HG02840 (cell line): ENCODE data around the gene COL11A2.

Source experiments
- ATAC-seq: cut with Tn5 transposase; IDR thresholded peaks from one replicate; pipeline ENCODE4 v1.9.1; 2021; ENCODE audit warnings: mild to moderate bottlenecking, moderate library complexity, moderate number of reproducible peaks; ENCODE audit not compliant: unreplicated experiment, low FRiP score

COL11A2 gene

GRCh38 chr6:33123732-33124524, 68.3 kb downstream of the COL11A2 start:
- no peak for ATAC-seq

GRCh38 chr6:33123181-33123580, 69.1 kb downstream of the COL11A2 start:
- ATAC-seq, result no peak

- no peak for ATAC-seq
These were observed 72.3 kb downstream of the COL11A2 start for GRCh38 chr6:33120001-33120400.

DNA sequence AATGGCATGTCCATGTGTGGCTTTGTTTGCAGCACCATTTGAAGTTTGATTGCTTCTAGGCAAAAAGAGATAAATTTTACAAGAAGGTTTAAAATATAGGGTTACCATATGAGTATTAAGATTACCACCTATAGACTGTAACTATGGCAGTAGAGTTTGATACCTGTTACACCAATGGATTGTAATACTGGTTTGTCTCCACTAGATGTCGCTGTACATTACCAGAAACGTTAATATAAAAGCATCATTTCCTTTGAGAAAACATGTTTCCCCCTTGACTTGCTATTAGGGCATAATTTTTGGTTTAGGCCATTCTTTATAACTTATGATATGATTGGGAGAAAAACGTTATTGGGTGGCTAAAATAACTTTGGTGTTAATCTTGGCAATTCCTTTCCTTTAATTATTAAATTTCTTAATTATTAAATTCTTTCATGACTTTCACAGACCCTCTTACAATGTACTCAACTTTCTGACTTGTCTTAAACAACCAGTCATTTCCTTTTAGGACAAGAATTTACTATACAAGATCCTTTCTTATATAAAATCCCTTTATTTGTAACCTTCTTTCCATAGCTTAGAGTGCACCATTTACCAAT, 73.6 kb downstream of the COL11A2 start:
- ATAC-seq, result no peak

DNA sequence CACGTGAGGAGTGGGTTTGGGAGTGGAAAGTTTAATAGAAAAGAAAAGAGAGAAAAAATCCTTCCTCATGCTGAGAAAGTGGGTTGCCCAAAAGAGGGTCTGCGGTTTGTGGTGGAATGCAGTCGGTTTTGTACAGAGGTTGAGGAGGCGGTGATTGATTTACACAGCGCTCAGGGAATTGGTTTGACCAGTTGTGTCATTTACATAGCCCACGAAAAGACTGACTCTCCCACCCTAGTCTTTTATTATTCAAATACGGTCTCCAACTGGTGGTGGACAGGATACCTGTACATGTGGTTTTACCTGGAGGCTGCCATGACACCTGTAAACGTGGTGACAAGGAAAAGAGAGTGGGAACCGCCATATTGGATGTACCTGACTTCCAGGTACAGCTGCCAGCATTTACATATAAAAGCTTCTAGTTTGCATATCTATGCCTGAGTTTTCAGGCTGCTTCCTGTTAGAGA, 74.4 kb downstream of the COL11A2 start:
- no peak for ATAC-seq

- ATAC-seq, result no peak
These were observed 75.2 kb downstream of the COL11A2 start for GRCh38 chr6:33116841-33117711.

- ATAC-seq, result no peak
These were observed 75.8 kb downstream of the COL11A2 start for GRCh38 chr6:33116417-33116816.

- ATAC-seq, result no peak
These were observed 77.9 kb downstream of the COL11A2 start for GRCh38 chr6:33114406-33114805.

GRCh38 chr6:33113755-33114154, 78.5 kb downstream of the COL11A2 start:
- no peak for ATAC-seq
